Superior temporal gyrus (tissue), 1 donor: Measurements from ENCODE around the gene LYPD6B.

ENCODE experiments used
- DNase-seq: peaks from one replicate; pipeline ENCODE4 v3.0.0-alpha.2; 2016; ENCODE audit errors: extremely low spot score

The LYPD6B gene

GRCh38 chr2:149041482-149041881 is 3.0 kb downstream of the LYPD6B start:
- no peak for DNase-seq

- DNase-seq: no peak
Observed at GRCh38 chr2:149042881-149043280, 4.4 kb downstream of the LYPD6B start.

GRCh38 chr2:149044500-149044899 is 6.0 kb downstream of the LYPD6B start:
- no peak for DNase-seq

GRCh38 chr2:149047118-149047517 is 8.6 kb downstream of the LYPD6B start:
- DNase-seq: no peak

- no peak for DNase-seq
Observed at GRCh38 chr2:149049142-149049541, 10.6 kb downstream of the LYPD6B start.

- no peak for DNase-seq
Observed at GRCh38 chr2:149050188-149050587, 11.7 kb downstream of the LYPD6B start.

GRCh38 chr2:149055751-149056150 is 17.3 kb downstream of the LYPD6B start:
- DNase-seq: no peak

GRCh38 chr2:149056541-149057255 is 18.2 kb downstream of the LYPD6B start:
- DNase-seq: no peak

- no peak for DNase-seq
Observed at GRCh38 chr2:149057401-149057800, 18.9 kb downstream of the LYPD6B start.

GRCh38 chr2:149058936-149059335 is 20.4 kb downstream of the LYPD6B start:
- no peak for DNase-seq

- no peak for DNase-seq
Observed at GRCh38 chr2:149059822-149060221, 21.3 kb downstream of the LYPD6B start.

- no peak for DNase-seq
Observed at GRCh38 chr2:149061133-149061745, 22.7 kb downstream of the LYPD6B start.

- no peak for DNase-seq
Observed at GRCh38 chr2:149062531-149062930, 24.0 kb downstream of the LYPD6B start.

- DNase-seq: no peak
Observed at GRCh38 chr2:149063177-149063576, 24.7 kb downstream of the LYPD6B start.

GRCh38 chr2:149064365-149064841 is 25.9 kb downstream of the LYPD6B start:
- DNase-seq: no peak

GRCh38 chr2:149064856-149065630 is 26.5 kb downstream of the LYPD6B start:
- DNase-seq: no peak

GRCh38 chr2:149068225-149068995 is 29.9 kb downstream of the LYPD6B start:
- no peak for DNase-seq

GRCh38 chr2:149068996-149069888 is 30.7 kb downstream of the LYPD6B start:
- DNase-seq: no peak

- DNase-seq: no peak
Observed at GRCh38 chr2:149070681-149071320, 32.3 kb downstream of the LYPD6B start.

GRCh38 chr2:149075105-149075504 is 36.6 kb downstream of the LYPD6B start:
- no peak for DNase-seq
